K562 (cell line): ENCODE measurements around the gene SLC35G6. TPM values are rescaled to one million over a fixed set of nuclear protein-coding genes. Genes with fewer than 3 reads are reported as not detected.

Experiments
- ARID3B ChIP-seq: fragments of 250-450 bp; sonication (Bioruptor Pico); IDR thresholded peaks from 2 replicates; pipeline ENCODE4 v1.4.0; 2020; ENCODE audit warnings: borderline replicate concordance
- BMI1 ChIP-seq: fragments of 150-350 bp; IDR thresholded peaks from 2 replicates; pipeline ENCODE4 v1.6.1; 2014; ENCODE audit warnings: low read length
- CBFA2T3 ChIP-seq: fragments of 450-650 bp; IDR thresholded peaks from 2 replicates; pipeline ENCODE4 v1.6.1; 2017
- CBX1 ChIP-seq: sonication (generic); IDR thresholded peaks from 2 replicates; pipeline ENCODE4 v1.6.1; 2016; ENCODE audit warnings: antibody characterized with exemption, low read depth, mild to moderate bottlenecking
- CREM ChIP-seq: IDR thresholded peaks from 2 replicates; pipeline ENCODE4 v1.6.1; 2014; ENCODE audit warnings: antibody characterized with exemption, low read depth
- DEAF1 ChIP-seq: fragments of 450-650 bp; formaldehyde crosslinking; IDR thresholded peaks from 2 replicates; pipeline ENCODE4 v1.4.0; 2020; ENCODE audit warnings: mild to moderate bottlenecking, moderate library complexity
- JUND ChIP-seq, 2 experiments: IDR thresholded peaks; 2 replicates in 1 of 2; 3 replicates in 1 of 2; pipeline ENCODE4 v1.6.1; 2011; ENCODE audit warnings: borderline replicate concordance in 2 of 2, low read depth in 2 of 2, low read length in 2 of 2, improper control_type of control experiment in 1 of 2, missing biosample characterization in 1 of 2, missing genetic modification characterization in 1 of 2, missing genetic modification reagents in 1 of 2
- L3MBTL2 ChIP-seq: fragments of 450-650 bp; IDR thresholded peaks from 2 replicates; pipeline ENCODE4 v1.6.1; 2016; ENCODE audit warnings: mild to moderate bottlenecking, moderate library complexity
- LARP7 ChIP-seq: fragments of 450-650 bp; IDR thresholded peaks from 2 replicates; pipeline ENCODE4 v1.6.1; 2016
- PHTF2 ChIP-seq: fragments of 250-450 bp; sonication (Bioruptor Pico); IDR thresholded peaks from 2 replicates; pipeline ENCODE4 v1.5.0; 2021; ENCODE audit warnings: mild to moderate bottlenecking
- RERE ChIP-seq: sonication (generic); formaldehyde crosslinking; IDR thresholded peaks from 2 replicates; pipeline ENCODE4 v1.8.0; 2023; ENCODE audit warnings: missing genetic modification reagents, mild to moderate bottlenecking, borderline replicate concordance
- TFAP4 ChIP-seq: sonication (generic); formaldehyde crosslinking; IDR thresholded peaks from 2 replicates; pipeline ENCODE4 v1.8.0; 2022; ENCODE audit warnings: missing genetic modification reagents, mild to moderate bottlenecking, moderate library complexity, borderline replicate concordance
- ZFX ChIP-seq: sonication (generic); formaldehyde crosslinking; IDR thresholded peaks from 2 replicates; pipeline ENCODE4 v1.8.0; 2022; ENCODE audit warnings: mild to moderate bottlenecking, missing genetic modification reagents, moderate library complexity
- polyA plus RNA-seq, 8 experiments: library from polyadenylated mRNA; depleted of rRNA in 4 of 8; stranded (reverse) in 5 of 8; unstranded in 3 of 8; fragments of >200 nt; fragmentation: Nextera tagmentation in 2 of 8; fragmentation: Illumina TruSeq in 1 of 8; extraction: Ambion mirVana in 2 of 8; extraction: Trizol in 1 of 8; gene quantifications; 2 replicates each; pipeline versions ENCODE4 v1.2.1 to v1.2.3, GENCODE V29; 2011 to 2014; ENCODE audit warnings: inconsistent platforms in 1 of 8, missing spikeins in 1 of 8
- total RNA-seq, 7 experiments: library from RNA; depleted of rRNA in 6 of 7; stranded (reverse); fragments of >200 nt in 6 of 7; fragmentation: Illumina TruSeq in 2 of 7; extraction: Trizol in 2 of 7; gene quantifications; 2 replicates each; pipeline versions ENCODE4 v1.2.1 to v1.2.3, GENCODE V29; 2011 to 2021; ENCODE audit warnings: low replicate concordance in 1 of 7

Gene SLC35G6
- total and polyA plus RNA-seq, 9 of the 15 experiments (the other 6 are each of a cell fraction or from before 2014, with no cell fraction given): not detected

GRCh38 chr17:7444682-7445618, 36.3 kb upstream of the SLC35G6 start, which contains the start of gene CHRNB1 (continued):
- 0 out of 2 replicates have a peak, but pooled peaks have one; percentile 4 for TF ChIP-seq JUND (IDR thresholded peaks at IDR 0.05; ENCODE audit: borderline replicate concordance, low read depth, low read length)
- TF ChIP-seq JUND (tag; IDR thresholded peaks at IDR 0.05; ENCODE audit: borderline replicate concordance, low read depth, low read length): no peak
- TF ChIP-seq ARID3B: no peak
- 0 out of 2 replicates have a peak, but pooled peaks have one; percentile 10 for TF ChIP-seq L3MBTL2
- TF ChIP-seq BMI1: no peak
- TF ChIP-seq CBFA2T3: no peak
- TF ChIP-seq RERE: no peak
- TF ChIP-seq CREM: 0 out of 2 replicates have a peak, but pooled peaks have one; percentile 11
- TF ChIP-seq TFAP4 (CRISPR knock-in tag): peak; percentile 54; the same call in 1 of the 2 replicates
- TF ChIP-seq ZFX: peak; percentile 35
- no peak for TF ChIP-seq PHTF2
- no peak for TF ChIP-seq CBX1
- TF ChIP-seq DEAF1 (CRISPR knock-in tag): no peak
- TF ChIP-seq LARP7: no peak
